Naive thymus-derived CD4-positive, alpha-beta T cell (primary cell): ENCODE measurements around the gene COG1. TPM values are rescaled to one million over a fixed set of nuclear protein-coding genes. Genes with fewer than 3 reads are reported as not detected.
A peak's percentile ranks its signal among the peaks of the same experiment; 100 is the strongest.

Experiments
- ATAC-seq: fragments of 150-1000 bp; cut with Tn5 transposase; 2 replicates; pipeline ENCODE4 v1.10.0; 2021; ENCODE audit warnings: mild to moderate bottlenecking, moderate library complexity
- CTCF ChIA-PET: fragments of 350-600 bp; sonication (Branson Sonifier 250); formaldehyde crosslinking; loops from one replicate; lab custom pipeline; 2021; ENCODE audit warnings: antibody characterized with exemption; lab: Charles Lee
- POLR2A ChIA-PET: fragments of 350-600 bp; sonication (Branson Sonifier 250); formaldehyde crosslinking; loops from one replicate; lab custom pipeline; 2021; ENCODE audit warnings: antibody characterized with exemption, inconsistent platforms; lab: Charles Lee
- DNase-seq, 9 donors: peaks; one replicate each; pipeline versions ENCODE4 v3.0.0 to v3.0.0-alpha.2; 2020 to 2022; ENCODE audit warnings: mixed read lengths in 1 of 9
- H3K27ac ChIP-seq: one replicate; pipeline ENCODE4 v1.7.0; 2013; ENCODE audit warnings: mild to moderate bottlenecking, low read depth, low read length, moderate library complexity
- H3K27me3 ChIP-seq, 2 donors: one replicate each; pipeline ENCODE4 v1.7.0; 2013; ENCODE audit warnings: low read length in 2 of 2, mild to moderate bottlenecking in 2 of 2, moderate library complexity in 2 of 2; ENCODE audit not compliant: control insufficient read depth in 2 of 2, insufficient read depth in 2 of 2
- H3K36me3 ChIP-seq, 3 experiments: 1 replicate in 2 of 3; 2 replicates in 1 of 3; pipeline ENCODE4 v1.7.0; 2013; ENCODE audit warnings: low read length in 3 of 3, mild to moderate bottlenecking in 3 of 3, moderate library complexity in 1 of 3; ENCODE audit not compliant: insufficient read depth in 3 of 3, control insufficient read depth in 2 of 3
- H3K4me1 ChIP-seq, 2 donors: one replicate each; pipeline ENCODE4 v1.7.0; 2013; ENCODE audit warnings: low read length in 2 of 2, mild to moderate bottlenecking in 2 of 2, moderate library complexity in 1 of 2; ENCODE audit not compliant: control insufficient read depth in 2 of 2, insufficient read depth in 2 of 2
- H3K4me3 ChIP-seq: 2 replicates; pipeline ENCODE4 v1.7.0; 2013; ENCODE audit warnings: mild to moderate bottlenecking, low read length
- H3K9me3 ChIP-seq, 3 experiments: 1 replicate in 2 of 3; 2 replicates in 1 of 3; pipeline ENCODE4 v1.7.0; 2013; ENCODE audit warnings: low read length in 3 of 3; ENCODE audit not compliant: control insufficient read depth in 2 of 3
- H3K27ac Mint-ChIP-seq, 9 donors: one replicate each; pipeline ENCODE4 v1.8.0; 2020 to 2022; ENCODE audit warnings: mixed read lengths in 9 of 9, mild to moderate bottlenecking in 8 of 9, moderate library complexity in 5 of 9, inconsistent platforms in 2 of 9
- H3K27me3 Mint-ChIP-seq, 5 donors: one replicate each; pipeline ENCODE4 v1.8.0; 2021 to 2022; ENCODE audit warnings: mixed read lengths in 5 of 5, mild to moderate bottlenecking in 1 of 5
- H3K36me3 Mint-ChIP-seq, 5 donors: one replicate each; pipeline ENCODE4 v1.8.0; 2020 to 2022; ENCODE audit warnings: mixed read lengths in 5 of 5, mild to moderate bottlenecking in 3 of 5, inconsistent platforms in 1 of 5
- H3K4me1 Mint-ChIP-seq, 7 donors: one replicate each; pipeline ENCODE4 v1.8.0; 2020 to 2022; ENCODE audit warnings: mixed read lengths in 7 of 7, mild to moderate bottlenecking in 3 of 7, inconsistent platforms in 1 of 7
- H3K4me3 Mint-ChIP-seq, 10 donors: one replicate each; pipeline ENCODE4 v1.8.0; 2020 to 2022; ENCODE audit warnings: mild to moderate bottlenecking in 10 of 10, mixed read lengths in 10 of 10, moderate library complexity in 6 of 10, inconsistent platforms in 2 of 10
- H3K9me3 Mint-ChIP-seq, 11 donors: one replicate each; pipeline ENCODE4 v1.8.0; 2020 to 2022; ENCODE audit warnings: mixed read lengths in 11 of 11, mild to moderate bottlenecking in 4 of 11, inconsistent platforms in 1 of 11, moderate library complexity in 1 of 11
- intact Hi-C, 2 donors: fragments of 100-400 bp; cut with micrococcal nuclease; formaldehyde crosslinking; loops; one replicate each; pipeline ENCODE4 v1.15.1; 2023
- polyA plus RNA-seq, 2 donors: library from polyadenylated mRNA; unstranded; fragments of 300-500 nt; fragmentation: Illumina TruSeq; gene quantifications; one replicate each; pipeline ENCODE4 v1.2.3, GENCODE V29; 2021
- total RNA-seq, 6 experiments: library from RNA in 5 of 6; stranded (reverse) in 5 of 6; gene quantifications; 1 replicate in 5 of 6; 2 replicates in 1 of 6; pipeline ENCODE4 v1.2.3 and lab custom pipeline; 2021 to 2026

The COG1 gene
- total and polyA plus RNA-seq, 7 experiments from 2014 or later, result 25.2 to 92.7 (median 59.5) TPM

DNA sequence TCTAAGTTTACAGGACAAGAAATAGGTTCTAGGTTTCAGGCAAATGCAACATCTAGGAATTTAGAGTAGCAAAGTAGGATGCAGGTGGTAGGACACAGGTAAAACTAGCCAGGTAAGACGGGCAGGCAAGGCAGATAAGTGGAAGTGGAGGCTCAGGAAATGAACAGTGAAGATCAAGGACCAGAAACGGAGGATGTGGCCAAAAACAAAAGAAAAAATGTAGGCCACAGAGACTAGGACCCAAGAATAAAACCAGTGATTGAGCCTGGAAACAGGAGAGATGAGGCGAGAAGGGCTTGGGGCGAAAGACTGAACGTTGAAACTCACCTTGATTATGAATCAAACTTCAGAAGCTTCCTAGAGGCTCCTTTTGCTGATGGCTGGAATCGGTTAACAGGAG lies 44.9 kb downstream of the COG1 start:
- Mint-ChIP-seq H3K27ac (peak overlapping the region; percentile 2 to 78 (median 23)), H3K4me1 (peaks cover 28 to 74% (median 55%) of the 10 kb centered on the region in 7 donors), H3K27me3 (no peaks in the 10 kb centered on the region), H3K36me3 (peaks cover 6 to 25% (median 20%) of the 10 kb centered on the region in 5 donors), H3K4me3 (peak overlapping the region; percentile 9 to 80 (median 58)), H3K9me3 (no peaks in the 10 kb centered on the region)
- no peak overlapping the region for H3K4me3 ChIP-seq
- ATAC-seq (no peak), DNase-seq (peak in 3 of 9 donors; percentile 7 to 14 (median 10))
- H3K36me3 ChIP-seq, result peaks cover 0 to 15% (median 0%) of the 10 kb centered on the region in 3 experiments
- intact Hi-C loops, result loop anchor here in 1 of 2 donors (10.0 kb wide), 2 partner anchors 673 to 967 kb away; partner anchors contain the start of gene RPL38
- POLR2A ChIA-PET, result interaction anchor here (0.6 kb wide), 1 partner anchor 17 kb away, joined by 5 read pairs; no protein-coding TSS in a partner anchor
- H3K27me3 ChIP-seq, result no peaks in the 10 kb centered on the region
- peaks cover 18 to 20% of the 10 kb centered on the region in 2 donors for H3K4me1 ChIP-seq
- peak overlapping the region; percentile 50 for H3K27ac ChIP-seq
- CTCF ChIA-PET, result no interaction called here
- H3K9me3 ChIP-seq, result no peaks in the 10 kb centered on the region

GRCh38 chr17:73240561-73240960 lies 47.7 kb downstream of the COG1 start:
- Histone ChIP-seq H3K9me3 (no peaks in the 10 kb centered on the region), H3K36me3 (peaks cover 0 to 22% (median 0%) of the 10 kb centered on the region in 3 experiments), H3K27me3 (no peaks in the 10 kb centered on the region), H3K27ac (no peak overlapping the region), H3K4me1 (peaks cover 15 to 18% of the 10 kb centered on the region in 2 donors), H3K4me3 (no peak overlapping the region)
- Mint-ChIP-seq H3K27me3 (no peaks in the 10 kb centered on the region), H3K4me1 (peaks cover 21 to 59% (median 39%) of the 10 kb centered on the region in 7 donors), H3K9me3 (no peaks in the 10 kb centered on the region), H3K36me3 (peaks cover 2 to 30% (median 16%) of the 10 kb centered on the region in 5 donors), H3K27ac (peak overlapping the region in 1 of 9 donors; percentile 21), H3K4me3 (no peak overlapping the region)
- POLR2A ChIA-PET, result no interaction called here
- intact Hi-C loops, result no loop called here
- DNase-seq (no peak), ATAC-seq (no peak)
- CTCF ChIA-PET, result interaction anchor here (2.7 kb wide), 1 partner anchor 15 kb away, joined by 7 read pairs; no protein-coding TSS in a partner anchor

- no peaks in the 10 kb centered on the region for H3K27me3 ChIP-seq
- no peaks in the 10 kb centered on the region for H3K9me3 ChIP-seq
- no peaks in the 10 kb centered on the region for H3K9me3 Mint-ChIP-seq
- no peak overlapping the region for H3K4me3 ChIP-seq
- ATAC-seq (no peak), DNase-seq (no peak)
- H3K4me1 ChIP-seq, result no peaks in the 10 kb centered on the region
- CTCF ChIA-PET, result no interaction called here
- peak overlapping the region in 2 of 9 donors; percentile 4 to 63 for H3K27ac Mint-ChIP-seq
- no peak overlapping the region for H3K27ac ChIP-seq
- POLR2A ChIA-PET, result no interaction called here
- no peak overlapping the region for H3K4me3 Mint-ChIP-seq
- peaks cover 0 to 16% (median 4%) of the 10 kb centered on the region in 5 donors for H3K36me3 Mint-ChIP-seq
- H3K36me3 ChIP-seq, result peaks cover 0 to 29% (median 0%) of the 10 kb centered on the region in 3 experiments
- intact Hi-C loops, result no loop called here
- no peaks in the 10 kb centered on the region for H3K27me3 Mint-ChIP-seq
- no peaks in the 10 kb centered on the region for H3K4me1 Mint-ChIP-seq
Observed at GRCh38 chr17:73247726-73248125, 54.9 kb downstream of the COG1 start.

- DNase-seq, result no peak
- H3K27ac ChIP-seq, result no peak overlapping the region
- no peaks in the 10 kb centered on the region for H3K9me3 Mint-ChIP-seq
- no peaks in the 10 kb centered on the region for H3K4me1 ChIP-seq
- peaks cover 0 to 14% (median 4%) of the 10 kb centered on the region in 5 donors for H3K36me3 Mint-ChIP-seq
- POLR2A ChIA-PET, result no interaction called here
- intact Hi-C loops, result no loop called here
- H3K27ac Mint-ChIP-seq, result peak overlapping the region in 1 of 9 donors; percentile 4
- ATAC-seq, result no peak
- no peak overlapping the region for H3K4me3 ChIP-seq
- H3K36me3 ChIP-seq, result peaks cover 0 to 27% (median 0%) of the 10 kb centered on the region in 3 experiments
- no peak overlapping the region for H3K4me3 Mint-ChIP-seq
- no peaks in the 10 kb centered on the region for H3K9me3 ChIP-seq
- no peaks in the 10 kb centered on the region for H3K4me1 Mint-ChIP-seq
- H3K27me3 ChIP-seq, result no peaks in the 10 kb centered on the region
- H3K27me3 Mint-ChIP-seq, result no peaks in the 10 kb centered on the region
- CTCF ChIA-PET, result interaction anchor here (0.6 kb wide), 1 partner anchor 124 kb away, joined by 3 read pairs; no protein-coding TSS in a partner anchor
Observed at GRCh38 chr17:73248532-73248931, 55.7 kb downstream of the COG1 start.

DNA sequence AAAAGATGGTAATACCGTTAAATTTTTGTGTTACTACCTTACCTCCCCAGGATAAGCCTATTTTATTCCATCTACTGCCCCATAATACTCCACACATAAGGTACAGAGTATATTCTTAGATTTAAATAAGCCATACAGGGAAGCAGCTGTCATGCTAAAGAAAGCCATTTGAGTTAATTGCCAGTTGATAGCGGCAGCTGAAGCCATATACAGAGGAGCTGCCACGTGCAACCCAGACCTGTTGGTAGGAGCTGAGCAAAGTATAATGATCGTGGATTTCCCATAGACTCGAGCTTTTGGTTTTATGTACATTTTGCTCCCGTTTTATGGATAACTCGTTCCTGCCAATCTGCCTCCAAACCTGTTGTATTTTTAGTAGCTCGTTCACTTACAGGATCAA lies 56.8 kb downstream of the COG1 start:
- Histone ChIP-seq H3K4me3 (no peak overlapping the region), H3K36me3 (peaks cover 0 to 21% (median 0%) of the 10 kb centered on the region in 3 experiments), H3K27ac (no peak overlapping the region), H3K27me3 (no peaks in the 10 kb centered on the region), H3K4me1 (no peaks in the 10 kb centered on the region), H3K9me3 (no peaks in the 10 kb centered on the region)
- intact Hi-C loops, result no loop called here
- ATAC-seq (no peak), DNase-seq (no peak)
- Mint-ChIP-seq H3K36me3 (peaks cover 0 to 9% (median 4%) of the 10 kb centered on the region in 5 donors), H3K4me3 (no peak overlapping the region), H3K9me3 (no peaks in the 10 kb centered on the region), H3K4me1 (no peaks in the 10 kb centered on the region), H3K27me3 (no peaks in the 10 kb centered on the region), H3K27ac (no peak overlapping the region)
- POLR2A ChIA-PET, result no interaction called here
- CTCF ChIA-PET, result interaction anchor here (0.7 to 1.3 kb wide), 5 partner anchors 60 to 529 kb away, joined by 3 to 4 read pairs (median 3); no protein-coding TSS in a partner anchor

GRCh38 chr17:73250851-73251640 lies 58.2 kb downstream of the COG1 start:
- no peak overlapping the region for H3K27ac ChIP-seq
- no peaks in the 10 kb centered on the region for H3K4me1 ChIP-seq
- no peak for DNase-seq
- no peaks in the 10 kb centered on the region for H3K27me3 ChIP-seq
- ChIA-PET CTCF (interaction anchor here (1.1 to 1.3 kb wide), 3 partner anchors 62 to 524 kb away, joined by 3 to 4 read pairs (median 3); no protein-coding TSS in a partner anchor), POLR2A (no interaction called here)
- no peaks in the 10 kb centered on the region for H3K9me3 ChIP-seq
- no peaks in the 10 kb centered on the region for H3K27me3 Mint-ChIP-seq
- no peaks in the 10 kb centered on the region for H3K9me3 Mint-ChIP-seq
- peak overlapping the region in 2 of 9 donors; percentile 5 to 18 for H3K27ac Mint-ChIP-seq
- H3K4me3 Mint-ChIP-seq, result no peak overlapping the region
- H3K36me3 ChIP-seq, result peaks cover 0 to 11% (median 0%) of the 10 kb centered on the region in 3 experiments
- intact Hi-C loops, result no loop called here
- no peak overlapping the region for H3K4me3 ChIP-seq
- peaks cover 0 to 6% (median 4%) of the 10 kb centered on the region in 5 donors for H3K36me3 Mint-ChIP-seq
- H3K4me1 Mint-ChIP-seq, result peaks cover 0 to 4% (median 0%) of the 10 kb centered on the region in 7 donors
- ATAC-seq, result no peak
